Breast epithelium (tissue), 3 donors: Measurements from ENCODE around the gene JMJD1C.

Source experiments
- CTCF ChIP-seq, 3 donors: fragments of 450-650 bp; IDR thresholded peaks; one replicate each; pipeline ENCODE4 v1.5.1; 2016 to 2017; ENCODE audit warnings: antibody characterized with exemption in 3 of 3, mild to moderate bottlenecking in 3 of 3, moderate library complexity in 3 of 3
- POLR2AphosphoS5 ChIP-seq, 3 donors: sonication (generic); formaldehyde crosslinking; IDR thresholded peaks; one replicate each; pipeline ENCODE4 v1.6.1; 2017; ENCODE audit warnings: antibody characterized with exemption in 3 of 3

- TF ChIP-seq CTCF (IDR thresholded peaks at IDR 0.05) (no peak), POLR2AphosphoS5 (IDR thresholded peaks at IDR 0.05) (no peak)
Measured at GRCh38 chr10:63308628-63309027, 157.1 kb downstream of the JMJD1C start.
